ENCODE results near the gene LRRC58.
"Not testable (repeated sequence)": the region's sequence is repeated elsewhere in the genome, so short reads cannot be mapped to it uniquely, and the experiment has no call there.

Gene LRRC58

GRCh38 chr3:120331076-120331475 is 18.1 kb downstream of the LRRC58 start:
- H3K4me3 ChIP-seq (replicated peaks in 1 of 2; ENCODE audit: low read depth in 2 of 2, low read length in 2 of 2): no peak overlapping the region
- no peak for TF ChIP-seq CTCF (IDR thresholded peaks at IDR 0.05; ENCODE audit: low read depth, low read length)
- no peak for DNase-seq (ENCODE audit: low read depth in 2 of 2)

- no peak for TF ChIP-seq CTCF (IDR thresholded peaks at IDR 0.05; ENCODE audit: low read depth, low read length)
- no peak for DNase-seq (ENCODE audit: low read depth in 2 of 2)
- no peak overlapping the region for H3K4me3 ChIP-seq (replicated peaks in 1 of 2; ENCODE audit: low read depth in 2 of 2, low read length in 2 of 2)
Observed at GRCh38 chr3:120326784-120327183, 22.4 kb downstream of the LRRC58 start.

GRCh38 chr3:120324190-120324589 is 25.0 kb downstream of the LRRC58 start:
- H3K4me3 ChIP-seq (replicated peaks in 1 of 2; ENCODE audit: low read depth in 2 of 2, low read length in 2 of 2): no peak overlapping the region
- no peak for TF ChIP-seq CTCF (IDR thresholded peaks at IDR 0.05; ENCODE audit: low read depth, low read length)
- peak in 1 of 2 donors; percentile 62 for DNase-seq (ENCODE audit: low read depth in 2 of 2)

GRCh38 chr3:120323761-120324160 is 25.4 kb downstream of the LRRC58 start:
- peak in 1 of 2 donors; percentile 78 for DNase-seq (ENCODE audit: low read depth in 2 of 2)

DNA sequence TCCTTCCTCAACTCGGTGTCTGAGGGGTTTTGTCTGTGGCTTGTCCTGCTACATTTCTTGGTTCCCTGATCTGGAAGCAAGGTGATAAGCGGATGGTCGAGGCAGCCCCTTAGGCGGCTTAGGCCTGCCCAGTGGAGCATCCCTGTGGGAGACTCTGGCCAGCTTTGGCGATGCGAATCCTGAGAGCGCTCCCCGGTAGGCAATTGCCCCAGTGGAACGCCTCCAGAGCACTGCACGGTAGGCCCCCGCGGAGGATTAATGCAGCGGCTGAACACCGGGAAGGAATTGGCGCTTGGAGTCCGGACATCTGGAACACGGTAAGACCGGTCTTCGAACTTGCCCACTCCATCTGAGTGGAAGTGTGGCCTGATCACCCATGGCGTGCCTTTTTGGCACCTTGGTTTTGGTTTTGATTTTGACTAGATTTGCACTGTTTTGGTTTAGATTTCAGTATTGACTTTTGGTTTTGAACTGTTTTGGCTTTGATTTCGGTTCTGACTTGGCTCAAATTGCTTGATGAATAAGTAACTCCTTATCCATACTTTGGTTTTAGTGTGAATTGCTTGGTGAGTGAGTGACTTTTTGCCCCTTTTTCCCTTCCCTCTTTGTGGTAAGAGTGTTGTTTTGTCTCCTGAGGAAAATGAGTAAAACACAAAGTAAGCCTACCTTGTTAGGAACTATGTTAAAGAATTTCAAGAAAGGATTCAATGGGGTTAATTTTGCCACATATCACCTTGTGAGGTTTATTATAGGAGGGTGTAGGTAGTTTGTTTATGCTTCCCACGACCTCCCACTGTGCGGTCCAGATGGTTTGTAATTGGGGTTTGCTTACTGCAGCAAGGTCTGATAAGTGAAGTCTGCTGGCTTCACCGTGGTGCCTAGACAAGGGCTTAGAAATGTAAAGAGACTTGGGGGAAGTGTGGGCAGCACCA is 37.0 kb downstream of the LRRC58 start:
- no peak for TF ChIP-seq CTCF (IDR thresholded peaks at IDR 0.05; ENCODE audit: low read depth, low read length)
- no peak overlapping the region for H3K4me3 ChIP-seq (replicated peaks in 1 of 2; ENCODE audit: low read depth in 2 of 2, low read length in 2 of 2)
- no peak for DNase-seq (ENCODE audit: low read depth in 2 of 2)

More at GRCh38 chr3:120323761-120324160, 25.4 kb downstream of the LRRC58 start:
- H3K4me3 ChIP-seq (replicated peaks in 1 of 2; ENCODE audit: low read depth in 2 of 2, low read length in 2 of 2): not testable (repeated sequence)

DNA sequence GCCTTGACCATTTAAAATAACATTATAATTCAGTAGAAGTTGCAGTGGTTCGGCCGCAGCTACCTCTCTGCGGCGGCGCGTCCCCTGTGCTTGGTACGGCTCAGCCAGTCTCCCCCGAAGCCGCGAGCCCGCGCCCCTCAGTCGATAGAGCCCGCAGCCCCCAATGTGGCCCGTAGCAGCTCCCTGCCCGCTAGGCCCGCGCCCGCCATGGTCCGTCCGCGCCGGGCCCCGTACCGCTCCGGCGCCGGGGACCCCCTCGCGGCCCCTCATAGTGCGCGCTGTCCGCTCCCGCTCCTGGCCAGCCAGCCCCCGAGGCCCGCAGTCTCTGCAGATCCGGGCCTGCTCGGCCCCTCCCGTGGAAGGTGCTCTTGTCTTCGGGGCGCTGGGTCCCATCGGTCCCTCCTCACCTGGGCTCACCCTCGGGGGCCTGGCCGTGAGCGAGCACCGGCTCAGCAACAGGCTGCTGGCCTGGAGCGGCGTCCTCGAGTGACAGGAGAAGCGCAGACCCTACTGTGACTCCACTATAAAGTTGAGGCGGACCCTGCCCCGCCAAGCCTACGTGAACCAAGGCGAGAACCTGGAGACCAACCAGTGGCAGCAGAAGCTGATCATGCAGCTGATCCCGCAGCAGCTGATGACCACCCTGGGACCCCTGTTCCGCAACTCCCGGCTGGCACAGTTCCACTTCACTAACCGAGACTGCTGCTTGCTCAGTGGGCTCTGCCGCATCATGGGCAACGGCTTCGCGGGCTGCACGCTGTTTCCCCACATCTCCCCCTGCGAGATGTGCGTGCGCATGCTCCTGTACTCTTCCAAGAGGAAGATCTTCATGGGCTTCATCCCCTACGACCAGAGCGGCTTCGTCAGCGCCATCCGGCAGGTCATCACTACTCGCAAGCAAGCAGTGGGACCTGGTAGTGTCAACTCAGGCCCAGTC is 42.4 kb downstream of the LRRC58 start:
- DNase-seq (ENCODE audit: low read depth in 2 of 2): no peak
- no peak for TF ChIP-seq CTCF (IDR thresholded peaks at IDR 0.05; ENCODE audit: low read depth, low read length)
- H3K4me3 ChIP-seq (replicated peaks in 1 of 2; ENCODE audit: low read depth in 2 of 2, low read length in 2 of 2): no peak overlapping the region

GRCh38 chr3:120304616-120305015 is 44.5 kb downstream of the LRRC58 start:
- TF ChIP-seq CTCF (IDR thresholded peaks at IDR 0.05; ENCODE audit: low read depth, low read length): no peak
- no peak for DNase-seq (ENCODE audit: low read depth in 2 of 2)
- H3K4me3 ChIP-seq (replicated peaks in 1 of 2; ENCODE audit: low read depth in 2 of 2, low read length in 2 of 2): no peak overlapping the region
